ENCODE results near the gene MLANA.

The MLANA gene, protein sequence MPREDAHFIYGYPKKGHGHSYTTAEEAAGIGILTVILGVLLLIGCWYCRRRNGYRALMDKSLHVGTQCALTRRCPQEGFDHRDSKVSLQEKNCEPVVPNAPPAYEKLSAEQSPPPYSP

DNA sequence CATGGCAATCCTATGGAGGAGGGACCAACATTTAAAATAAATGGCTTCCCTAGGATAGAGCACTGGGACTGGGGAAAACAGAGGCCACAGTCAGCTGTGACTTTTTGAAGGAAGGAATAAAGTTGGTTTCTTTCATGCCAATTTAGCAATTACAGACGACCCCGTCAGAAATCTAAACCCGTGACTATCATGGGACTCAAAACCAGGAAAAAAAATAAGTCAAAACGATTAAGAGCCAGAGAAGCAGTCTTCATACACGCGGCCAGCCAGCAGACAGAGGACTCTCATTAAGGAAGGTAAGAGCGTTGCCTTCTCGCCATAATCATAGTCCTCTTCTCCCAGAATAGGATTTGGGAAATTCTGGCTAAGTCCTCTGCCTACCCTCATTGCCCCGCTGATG is at the start of gene MLANA:
Gene MLANA (plus strand): TSS at position 249 of the 400 bp plus-strand sequence. CDS start 1,586 bp downstream, outside the sequence.
- H3K27ac ChIP-seq, result no peak within 1 kb of the TSS
- TF ChIP-seq, protein P1, sequence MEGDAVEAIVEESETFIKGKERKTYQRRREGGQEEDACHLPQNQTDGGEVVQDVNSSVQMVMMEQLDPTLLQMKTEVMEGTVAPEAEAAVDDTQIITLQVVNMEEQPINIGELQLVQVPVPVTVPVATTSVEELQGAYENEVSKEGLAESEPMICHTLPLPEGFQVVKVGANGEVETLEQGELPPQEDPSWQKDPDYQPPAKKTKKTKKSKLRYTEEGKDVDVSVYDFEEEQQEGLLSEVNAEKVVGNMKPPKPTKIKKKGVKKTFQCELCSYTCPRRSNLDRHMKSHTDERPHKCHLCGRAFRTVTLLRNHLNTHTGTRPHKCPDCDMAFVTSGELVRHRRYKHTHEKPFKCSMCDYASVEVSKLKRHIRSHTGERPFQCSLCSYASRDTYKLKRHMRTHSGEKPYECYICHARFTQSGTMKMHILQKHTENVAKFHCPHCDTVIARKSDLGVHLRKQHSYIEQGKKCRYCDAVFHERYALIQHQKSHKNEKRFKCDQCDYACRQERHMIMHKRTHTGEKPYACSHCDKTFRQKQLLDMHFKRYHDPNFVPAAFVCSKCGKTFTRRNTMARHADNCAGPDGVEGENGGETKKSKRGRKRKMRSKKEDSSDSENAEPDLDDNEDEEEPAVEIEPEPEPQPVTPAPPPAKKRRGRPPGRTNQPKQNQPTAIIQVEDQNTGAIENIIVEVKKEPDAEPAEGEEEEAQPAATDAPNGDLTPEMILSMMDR (conservative IDR thresholded peaks at IDR 0.05), result no peak

DNA sequence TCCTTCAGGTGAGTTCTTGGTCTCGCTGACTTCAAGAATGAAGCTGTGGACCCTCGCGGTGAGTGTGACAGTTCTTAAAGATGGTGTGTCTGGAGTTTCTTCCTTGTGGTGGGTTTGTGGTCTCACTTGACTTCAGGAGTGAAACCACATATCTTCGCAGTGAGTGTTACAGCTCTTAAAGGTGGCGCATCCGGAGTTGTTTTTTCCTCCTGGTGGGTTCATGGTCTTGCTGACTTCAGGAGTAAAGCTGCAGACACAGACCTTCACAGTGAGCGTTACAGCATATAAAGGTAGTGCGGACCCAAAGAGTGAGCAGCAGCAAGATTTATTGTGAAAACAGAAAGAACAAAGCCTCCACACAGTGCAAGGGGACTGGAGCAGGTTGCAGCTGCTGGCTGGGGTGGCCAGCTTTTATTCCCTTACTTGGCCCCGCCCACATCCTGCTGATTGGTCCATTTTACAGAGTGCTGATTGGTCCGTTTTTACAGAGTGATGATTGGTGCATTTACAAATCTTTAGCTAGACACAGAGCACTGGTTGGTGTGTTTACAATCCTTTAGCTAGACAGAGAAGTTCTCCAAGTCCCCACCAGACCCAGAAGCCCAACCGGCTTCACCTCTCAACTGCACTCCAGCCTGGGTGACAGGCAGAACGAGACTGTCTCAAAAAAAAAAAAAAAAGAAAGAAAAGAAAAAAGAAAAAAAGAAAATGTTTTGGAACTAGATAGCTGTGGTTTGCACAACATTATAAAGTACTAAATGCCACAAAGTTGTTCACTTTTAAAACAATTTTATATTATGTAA is 48.7 kb upstream of the MLANA start:
- TF ChIP-seq, protein P1 (conservative IDR thresholded peaks at IDR 0.05), result no peak
- H3K27ac ChIP-seq, result peak overlapping the region; percentile 86

DNA sequence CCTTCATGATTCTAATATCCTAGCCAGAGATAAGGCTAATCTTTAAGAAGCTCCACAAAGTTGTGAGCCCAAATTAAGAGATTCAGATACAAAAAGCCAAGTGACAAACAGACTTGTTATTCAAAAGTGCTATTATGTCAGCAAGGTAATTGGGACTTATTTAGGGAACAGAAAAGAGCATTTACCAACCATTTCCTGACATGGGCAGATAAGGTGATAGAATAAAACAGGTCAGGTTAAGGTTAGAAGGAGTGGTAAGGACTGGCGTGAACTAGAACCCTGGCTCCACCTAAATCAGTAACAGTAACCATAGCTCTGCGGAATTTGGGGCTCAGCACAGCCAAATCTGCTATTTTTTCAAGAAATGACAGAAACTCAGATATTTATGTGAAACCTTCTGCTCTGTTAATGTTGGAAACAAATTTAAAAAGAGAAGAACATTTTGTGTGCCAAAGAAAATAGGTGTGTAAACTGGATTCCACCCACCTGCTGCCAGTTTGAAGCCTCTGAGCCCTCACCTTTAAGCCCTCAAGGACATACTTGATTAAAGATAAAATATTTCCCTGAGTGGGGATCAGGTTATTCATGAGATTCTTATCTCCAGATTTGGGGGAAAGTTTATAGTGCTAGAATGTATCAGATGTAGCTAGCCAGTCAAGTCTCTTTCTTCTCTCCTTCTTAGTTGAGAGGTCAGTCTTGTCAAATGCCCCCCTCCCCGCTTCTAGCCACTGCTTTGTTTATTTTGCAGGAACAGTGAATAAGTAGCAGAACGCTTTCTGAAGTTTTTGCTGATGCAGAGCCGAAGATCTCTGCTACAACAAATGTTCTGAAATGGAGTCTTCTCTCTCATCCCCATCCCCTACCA is 47.5 kb upstream of the MLANA start:
- TF ChIP-seq, protein P1 (conservative IDR thresholded peaks at IDR 0.05), result no peak
- H3K27ac ChIP-seq, result peak overlapping the region; percentile 86

DNA sequence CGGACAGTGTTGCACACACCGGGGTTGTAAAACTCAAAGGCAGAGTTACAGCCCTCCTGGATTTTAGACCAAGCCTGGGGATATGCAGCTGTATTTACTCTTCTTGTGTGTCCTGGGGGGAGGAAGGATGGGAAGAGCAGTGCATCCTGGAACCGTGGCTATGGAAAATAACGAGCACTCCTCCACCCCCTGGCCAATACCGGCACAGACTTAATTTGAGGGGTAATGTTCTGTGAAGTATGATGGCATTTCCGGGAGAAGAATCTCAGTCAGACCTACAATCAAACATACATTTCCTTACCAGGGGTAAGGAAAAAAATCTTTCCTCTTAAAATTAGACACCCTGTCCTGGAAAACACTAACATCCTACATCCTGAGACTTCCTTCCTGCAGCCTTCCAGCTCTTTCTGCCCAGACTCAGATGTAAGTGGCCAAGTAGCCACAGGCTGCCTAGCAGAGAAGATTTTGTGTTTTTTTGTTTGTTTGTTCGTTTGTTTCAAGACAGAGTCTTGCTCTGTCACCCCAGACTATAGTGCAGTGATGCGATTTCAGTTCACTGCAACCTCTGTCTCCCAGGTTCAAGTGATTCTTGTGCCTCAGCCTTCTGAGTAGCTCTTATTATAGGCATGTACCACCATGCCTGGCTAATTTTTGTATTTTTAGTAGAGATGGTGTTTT is 46.8 kb upstream of the MLANA start:
- H3K27ac ChIP-seq, result peak overlapping the region; percentile 86
- TF ChIP-seq, protein P1 (conservative IDR thresholded peaks at IDR 0.05), result peak; percentile 20; the same call in 1 of the 2 replicates

DNA sequence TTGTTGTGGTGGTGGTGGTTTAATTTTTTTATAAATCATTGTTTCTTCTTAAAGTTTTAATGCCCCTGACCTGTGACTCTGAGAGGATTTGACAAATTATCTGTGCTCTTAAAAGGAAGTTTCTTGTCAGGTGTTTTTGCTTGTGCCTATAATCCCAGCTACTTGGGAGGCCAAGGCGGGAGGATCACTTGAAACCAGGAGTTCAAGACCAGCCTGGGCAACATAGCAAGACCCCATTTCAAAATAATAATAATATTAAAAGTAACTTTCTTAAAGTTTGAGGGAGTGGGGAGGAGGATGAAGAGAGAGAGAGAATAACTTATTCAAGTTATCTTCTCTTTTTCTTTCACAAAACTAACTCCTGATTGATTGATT is 45.5 kb upstream of the MLANA start:
- peak overlapping the region; percentile 86 for H3K27ac ChIP-seq
- TF ChIP-seq, protein P1 (conservative IDR thresholded peaks at IDR 0.05), result no peak

DNA sequence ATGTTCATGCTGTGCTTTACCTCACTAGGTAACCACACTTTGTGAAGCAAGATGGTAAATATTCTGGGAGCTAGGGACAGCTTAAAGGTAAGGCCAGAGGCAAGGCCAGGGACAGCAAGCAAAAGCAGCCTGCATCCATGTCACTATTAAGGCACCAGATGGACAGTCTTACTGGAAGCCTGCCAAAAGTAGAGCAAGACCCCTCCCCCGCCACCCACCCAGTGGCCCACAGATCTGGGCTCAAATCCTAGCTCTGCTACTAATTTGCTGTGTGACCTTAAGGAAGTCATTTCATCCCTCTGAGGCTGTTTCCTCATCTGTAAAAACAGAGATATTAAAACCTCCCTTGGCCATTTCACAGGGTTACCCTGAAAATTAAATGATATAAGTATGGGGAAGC is 44.6 kb upstream of the MLANA start:
- H3K27ac ChIP-seq, result peak overlapping the region; percentile 86
- TF ChIP-seq, protein P1 (conservative IDR thresholded peaks at IDR 0.05), result no peak

Data from VCaP (cell line).